Left ventricle myocardium inferior (tissue), 1 donor: ENCODE data around the gene MAGEB3. TPM values are rescaled to one million over a fixed set of nuclear protein-coding genes. Genes with fewer than 3 reads are reported as not detected.

ENCODE experiments used
- DNase-seq: peaks from one replicate; pipeline ENCODE4 v3.0.0-alpha.2; 2020
- H3K27ac ChIP-seq: fragments of 200-600 bp; replicated peaks from 2 replicates; pipeline ENCODE4 v1.8.0; 2021
- H3K27me3 ChIP-seq: fragments of 200-600 bp; 2 replicates; pipeline ENCODE4 v1.8.0; 2021; ENCODE audit warnings: low read depth
- H3K36me3 ChIP-seq: fragments of 200-600 bp; 2 replicates; pipeline ENCODE4 v1.8.0; 2021
- H3K4me1 ChIP-seq: fragments of 200-600 bp; 2 replicates; pipeline ENCODE4 v1.8.0; 2021
- H3K4me3 ChIP-seq: fragments of 200-600 bp; 2 replicates; pipeline ENCODE4 v1.8.0; 2021; ENCODE audit warnings: mild to moderate bottlenecking, moderate library complexity
- H3K9me3 ChIP-seq: fragments of 200-600 bp; replicated peaks from 2 replicates; pipeline ENCODE4 v1.8.0; 2021
- CTCF ChIP-seq: fragments of 200-600 bp; IDR thresholded peaks from 2 replicates; pipeline ENCODE4 v1.8.0; 2021; ENCODE audit warnings: antibody characterized with exemption, mild to moderate bottlenecking, borderline replicate concordance
- intact Hi-C: fragments of 100-400 bp; cut with micrococcal nuclease; formaldehyde crosslinking; loops from one replicate; pipeline ENCODE4 v1.11.0; 2022
- total RNA-seq: library from RNA; stranded (reverse); fragmentation: NEBNext Ultra II Directional; extraction: Animal tissue kit (Norgen Biotek cat#: 25700); gene quantifications from one replicate; pipeline ENCODE4 v1.2.1, GENCODE V29; 2021
- donor health status: DM: no; HTN: yes; CAD: no; lungs with severe emphysema.

MAGEB3 gene
- total RNA-seq, 1 donor from 2014 or later = not detected

GRCh38 chrX:30224536-30224935, 5.9 kb upstream of the MAGEB3 start:
- Histone ChIP-seq H3K9me3 (no peaks in the 10 kb centered on the region), H3K36me3 (no peaks in the 10 kb centered on the region), H3K27me3 (no peaks in the 10 kb centered on the region), H3K27ac (no peak overlapping the region), H3K4me1 (no peaks in the 10 kb centered on the region), H3K4me3 (no peak overlapping the region)
- TF ChIP-seq CTCF = no peak
- DNase-seq = no peak
- intact Hi-C loops = no loop called here

GRCh38 chrX:30228526-30228925, 1.9 kb upstream of the MAGEB3 start:
- intact Hi-C loops = no loop called here
- Histone ChIP-seq H3K9me3 (no peaks in the 10 kb centered on the region), H3K27me3 (no peaks in the 10 kb centered on the region), H3K27ac (no peak overlapping the region), H3K4me1 (no peaks in the 10 kb centered on the region), H3K36me3 (no peaks in the 10 kb centered on the region), H3K4me3 (no peak overlapping the region)
- no peak for TF ChIP-seq CTCF
- no peak for DNase-seq

- Histone ChIP-seq H3K4me1 (no peaks in the 10 kb centered on the region), H3K4me3 (no peak within 1 kb of the TSS), H3K36me3 (no peaks in the 10 kb centered on the region), H3K9me3 (no peaks in the 10 kb centered on the region), H3K27ac (no peak within 1 kb of the TSS), H3K27me3 (no peaks in the 10 kb centered on the region)
- TF ChIP-seq CTCF = no peak
- intact Hi-C loops = no loop called here
- no peak for DNase-seq
Measured at GRCh38 chrX:30241724-30242415, 11.4 kb downstream of the MAGEB3 start, which contains the start of gene MAGEB4. MAGEB4 (plus strand) TSS chrX:30242000; CDS start chrX:30242136, 136 bp downstream.

- no peaks in the 10 kb centered on the region for H3K4me1 ChIP-seq
- intact Hi-C loops = no loop called here
- H3K4me3 ChIP-seq = no peak within 1 kb of the TSS
- no peaks in the 10 kb centered on the region for H3K27me3 ChIP-seq
- H3K27ac ChIP-seq = no peak within 1 kb of the TSS
- no peak for DNase-seq
- H3K9me3 ChIP-seq = no peaks in the 10 kb centered on the region
- no peaks in the 10 kb centered on the region for H3K36me3 ChIP-seq
- TF ChIP-seq CTCF = no peak
Measured at GRCh38 chrX:30246769-30247489, 16.5 kb downstream of the MAGEB3 start, which contains the start of gene MAGEB1. MAGEB1 (plus strand) TSS chrX:30247146; CDS start chrX:30250494, 3,348 bp downstream.

- no peak for TF ChIP-seq CTCF
- no peak overlapping the region for H3K4me3 ChIP-seq
- no peaks in the 10 kb centered on the region for H3K27me3 ChIP-seq
- H3K27ac ChIP-seq = no peak overlapping the region
- intact Hi-C loops = no loop called here
- no peaks in the 10 kb centered on the region for H3K9me3 ChIP-seq
- DNase-seq = no peak
- H3K36me3 ChIP-seq = no peaks in the 10 kb centered on the region
- no peaks in the 10 kb centered on the region for H3K4me1 ChIP-seq
Measured at GRCh38 chrX:30248854-30249253, 18.4 kb downstream of the MAGEB3 start.
